PFSK-1 (cell line): Measurements from ENCODE around the gene OR5AU1.

ENCODE experiments used
- FOXP2 ChIP-seq: optimal IDR thresholded peaks from 2 replicates; pipeline ENCODE3; 2011; ENCODE audit warnings: borderline replicate concordance, control low read depth, inconsistent platforms; ENCODE audit not compliant: insufficient read depth; ENCODE audit errors: extremely low read length, extremely low read depth
- POLR2AphosphoS5 ChIP-seq: IDR thresholded peaks from 2 replicates; pipeline ENCODE4 v1.6.1; 2012; ENCODE audit warnings: low read depth, mild to moderate bottlenecking, control low read depth, low read length, moderate library complexity
- SIN3A ChIP-seq: IDR thresholded peaks from 2 replicates; pipeline ENCODE4 v1.6.1; 2012; ENCODE audit warnings: mild to moderate bottlenecking, low read length, moderate library complexity, borderline replicate concordance; ENCODE audit not compliant: insufficient read depth
- TAF1 ChIP-seq: IDR thresholded peaks from 2 replicates; pipeline ENCODE4 v1.6.1; 2012; ENCODE audit warnings: low read length, control low read depth, borderline replicate concordance; ENCODE audit not compliant: insufficient read depth
- TF ChIP-seq, protein P1 (sequence below), 2 experiments: IDR thresholded peaks; 2 replicates each; pipeline versions ENCODE4 v1.6.1 to v1.8.0; 2011 to 2012; ENCODE audit warnings: low read depth in 2 of 2, low read length in 2 of 2, control low read depth in 1 of 2, inconsistent platforms in 1 of 2, mild to moderate bottlenecking in 1 of 2, moderate library complexity in 1 of 2; ENCODE audit not compliant: insufficient read depth in 1 of 2

- TF ChIP-seq POLR2AphosphoS5 (no peak), SIN3A (no peak), TAF1 (no peak), FOXP2 (no peak)
- TF ChIP-seq, protein P1, sequence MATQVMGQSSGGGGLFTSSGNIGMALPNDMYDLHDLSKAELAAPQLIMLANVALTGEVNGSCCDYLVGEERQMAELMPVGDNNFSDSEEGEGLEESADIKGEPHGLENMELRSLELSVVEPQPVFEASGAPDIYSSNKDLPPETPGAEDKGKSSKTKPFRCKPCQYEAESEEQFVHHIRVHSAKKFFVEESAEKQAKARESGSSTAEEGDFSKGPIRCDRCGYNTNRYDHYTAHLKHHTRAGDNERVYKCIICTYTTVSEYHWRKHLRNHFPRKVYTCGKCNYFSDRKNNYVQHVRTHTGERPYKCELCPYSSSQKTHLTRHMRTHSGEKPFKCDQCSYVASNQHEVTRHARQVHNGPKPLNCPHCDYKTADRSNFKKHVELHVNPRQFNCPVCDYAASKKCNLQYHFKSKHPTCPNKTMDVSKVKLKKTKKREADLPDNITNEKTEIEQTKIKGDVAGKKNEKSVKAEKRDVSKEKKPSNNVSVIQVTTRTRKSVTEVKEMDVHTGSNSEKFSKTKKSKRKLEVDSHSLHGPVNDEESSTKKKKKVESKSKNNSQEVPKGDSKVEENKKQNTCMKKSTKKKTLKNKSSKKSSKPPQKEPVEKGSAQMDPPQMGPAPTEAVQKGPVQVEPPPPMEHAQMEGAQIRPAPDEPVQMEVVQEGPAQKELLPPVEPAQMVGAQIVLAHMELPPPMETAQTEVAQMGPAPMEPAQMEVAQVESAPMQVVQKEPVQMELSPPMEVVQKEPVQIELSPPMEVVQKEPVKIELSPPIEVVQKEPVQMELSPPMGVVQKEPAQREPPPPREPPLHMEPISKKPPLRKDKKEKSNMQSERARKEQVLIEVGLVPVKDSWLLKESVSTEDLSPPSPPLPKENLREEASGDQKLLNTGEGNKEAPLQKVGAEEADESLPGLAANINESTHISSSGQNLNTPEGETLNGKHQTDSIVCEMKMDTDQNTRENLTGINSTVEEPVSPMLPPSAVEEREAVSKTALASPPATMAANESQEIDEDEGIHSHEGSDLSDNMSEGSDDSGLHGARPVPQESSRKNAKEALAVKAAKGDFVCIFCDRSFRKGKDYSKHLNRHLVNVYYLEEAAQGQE (IDR thresholded peaks at IDR 0.05; ENCODE audit: insufficient read depth in 1 of 2, low read depth in 2 of 2, low read length in 2 of 2): no peak
Measured at GRCh38 chr14:21171128-21171527, 15.3 kb upstream of the OR5AU1 start.
